A549 treated with Mapracorat at 1 μM for 4 hours (cell line): ENCODE results near the gene PARS2. TPM values are rescaled to one million over a fixed set of nuclear protein-coding genes. Genes with fewer than 3 reads are reported as not detected.

Source experiments
- total RNA-seq: library from RNA; stranded (reverse); fragments of 200-300 nt; extraction: Qiagen RNA extraction; gene quantifications from 5 replicates; pipeline ENCODE4 v1.2.3, GENCODE V29; 2022

Gene PARS2
- 4.0 to 5.2 TPM (median 4.8 TPM) in 5 replicates for total RNA-seq

DNA sequence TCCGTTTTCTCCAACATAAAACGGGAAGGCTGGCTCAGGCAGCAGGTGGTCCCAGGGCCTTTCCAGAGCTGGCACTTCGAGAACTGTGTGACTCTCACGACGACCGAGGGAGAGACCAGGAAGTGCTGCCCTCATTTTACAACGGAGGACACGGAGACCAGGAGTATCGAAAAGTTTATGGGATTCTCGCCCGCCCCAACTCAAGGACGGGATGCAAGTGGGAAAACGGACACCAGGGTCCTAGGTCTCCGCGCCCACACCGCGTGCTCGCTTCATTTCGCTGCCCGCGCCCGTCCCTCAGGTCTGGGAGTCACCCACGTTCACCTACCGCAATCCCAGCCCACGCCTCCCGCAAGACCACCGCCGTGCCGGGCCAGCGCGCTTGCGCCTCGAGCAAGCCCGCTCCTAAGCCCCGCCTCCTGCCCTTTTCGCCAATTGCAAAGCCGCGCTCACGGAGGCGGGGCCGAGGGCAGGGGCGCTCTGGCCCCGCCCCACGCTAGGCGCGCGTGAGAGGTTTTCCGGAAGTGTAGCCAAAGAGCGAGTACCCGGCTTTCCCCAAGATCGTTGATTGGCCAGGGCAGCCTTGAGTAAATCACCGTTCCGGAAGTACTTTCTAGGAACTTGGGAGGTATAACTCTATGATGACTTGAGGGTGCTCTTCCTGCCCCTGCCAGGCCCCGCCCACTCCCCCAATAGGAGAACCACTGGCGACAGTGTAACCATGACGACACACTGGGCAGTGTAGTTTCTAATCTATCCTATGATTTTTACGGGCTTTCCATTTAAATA lies at the start of gene PARS2:
Gene PARS2, minus strand, starts transcription at position 391 of the 789 bp plus-strand sequence. CDS start 5,362 bp downstream, outside the sequence.

GRCh38 chr1:54800899-54801759 lies 36.8 kb upstream of the PARS2 start, which contains the start of gene TTC22:
Gene TTC22 (minus strand): TSS chr1:54801323. CDS start chr1:54801163, 160 bp downstream.

GRCh38 chr1:54715493-54716298 lies 48.6 kb downstream of the PARS2 start, which contains the start of gene TTC4:
Gene TTC4 (plus strand): TSS chr1:54715861. CDS start chr1:54715909, 48 bp downstream.

Other genes with a start within 250 kb of the PARS2 start
- 1.7 to 2.5 TPM (median 2.3 TPM) in 5 replicates for gene ACOT11, start 216.3 kb downstream of the PARS2 start, total RNA-seq
- gene FAM151A, start 141.0 kb downstream of the PARS2 start, total RNA-seq, result 0.16 to 0.32 TPM (median 0.17 TPM) in 5 replicates
- not detected in 5 replicates for gene MROH7, start 122.7 kb downstream of the PARS2 start, total RNA-seq
- 25.1 to 31.4 TPM (median 27.4 TPM) in 5 replicates for gene TTC4, start 48.7 kb downstream of the PARS2 start, total RNA-seq
- not detected in 5 replicates for gene TTC22, start 36.8 kb upstream of the PARS2 start, total RNA-seq
- gene DHCR24, start 122.7 kb upstream of the PARS2 start, total RNA-seq, result 38.7 to 50.1 TPM (median 44.8 TPM) in 5 replicates
- gene TMEM61, start 216.1 kb upstream of the PARS2 start, total RNA-seq, result 0.49 to 0.86 TPM (median 0.63 TPM) in 5 replicates
- not detected in 5 replicates for gene BSND, start 234.4 kb upstream of the PARS2 start, total RNA-seq